HEK293 (cell line): ENCODE data around the gene ZNF664.

Source experiments
- CTCF ChIA-PET: fragments of 350-600 bp; formaldehyde crosslinking; extraction: SDS; loops from one replicate; lab custom pipeline; 2021; ENCODE audit warnings: antibody characterized with exemption; lab: Yijun Ruan, JAX
- POLR2A ChIA-PET: fragments of 300-600 bp; formaldehyde crosslinking; extraction: SDS; loops from one replicate; lab custom pipeline; 2020; ENCODE audit warnings: antibody characterized with exemption, inconsistent platforms; lab: Yijun Ruan, JAX
- H3K27ac ChIP-seq: fragments of 200-500 bp; sonication (Bioruptor generic); 2 replicates; pipeline ENCODE4 v1.5.1; 2014; ENCODE audit warnings: low read depth, low read length, control low read depth, inconsistent platforms; ENCODE audit errors: extremely low read depth
- H3K36me3 ChIP-seq, 2 experiments: fragments of 200-500 bp in 1 of 2; sonication (Bioruptor generic) in 1 of 2; 1 replicate in 1 of 2; 2 replicates in 1 of 2; pipeline ENCODE4 v1.5.1; 2014 to 2017; ENCODE audit warnings: inconsistent platforms in 2 of 2, low read length in 2 of 2; ENCODE audit not compliant: control insufficient read depth in 2 of 2, insufficient read depth in 1 of 2
- H3K4me1 ChIP-seq: fragments of 200-500 bp; sonication (Bioruptor generic); 2 replicates; pipeline ENCODE4 v1.5.1; 2014; ENCODE audit warnings: mild to moderate bottlenecking, low read length, inconsistent platforms; ENCODE audit not compliant: control insufficient read depth, insufficient read depth
- H3K4me3 ChIP-seq: 2 replicates; pipeline ENCODE4 v1.5.1; 2011; ENCODE audit warnings: low read depth, mild to moderate bottlenecking, control low read depth, low read length, moderate library complexity
- H3K9me3 ChIP-seq: fragments of 200-500 bp; sonication (Bioruptor generic); 2 replicates; pipeline ENCODE4 v1.5.1; 2014; ENCODE audit warnings: low read depth, low read length, inconsistent platforms; ENCODE audit not compliant: control insufficient read depth, insufficient read depth
- BCL6B ChIP-seq: fragments of 450-650 bp; formaldehyde crosslinking; IDR thresholded peaks from 2 replicates; pipeline ENCODE4 v1.5.1; 2017; ENCODE audit warnings: missing biosample characterization, missing genetic modification characterization
- MYNN ChIP-seq: fragments of 450-650 bp; formaldehyde crosslinking; IDR thresholded peaks from 2 replicates; pipeline ENCODE4 v1.5.1; 2016; ENCODE audit warnings: missing biosample characterization, missing genetic modification characterization, borderline replicate concordance
- ZBTB8A ChIP-seq: fragments of 450-650 bp; formaldehyde crosslinking; IDR thresholded peaks from 2 replicates; pipeline ENCODE4 v1.5.1; 2016; ENCODE audit warnings: missing biosample characterization, missing genetic modification characterization
- ZNF10 ChIP-seq: fragments of 450-650 bp; formaldehyde crosslinking; IDR thresholded peaks from 2 replicates; pipeline ENCODE4 v1.5.1; 2017; ENCODE audit warnings: missing biosample characterization, missing genetic modification characterization
- ZNF280D ChIP-seq: fragments of 450-650 bp; formaldehyde crosslinking; IDR thresholded peaks from 2 replicates; pipeline ENCODE4 v1.5.1; 2016; ENCODE audit warnings: missing biosample characterization, missing genetic modification characterization
- ZNF48 ChIP-seq: fragments of 450-650 bp; formaldehyde crosslinking; IDR thresholded peaks from 2 replicates; pipeline ENCODE4 v1.5.1; 2016; ENCODE audit warnings: missing biosample characterization, missing genetic modification characterization
- ZNF544 ChIP-seq: fragments of 450-650 bp; formaldehyde crosslinking; IDR thresholded peaks from 2 replicates; pipeline ENCODE4 v1.5.0; 2017; ENCODE audit warnings: missing biosample characterization, missing genetic modification characterization
- ZNF558 ChIP-seq: fragments of 450-650 bp; formaldehyde crosslinking; IDR thresholded peaks from 2 replicates; pipeline ENCODE4 v1.5.1; 2016; ENCODE audit warnings: missing biosample characterization, missing genetic modification characterization
- ZNF792 ChIP-seq: fragments of 450-650 bp; formaldehyde crosslinking; IDR thresholded peaks from 2 replicates; pipeline ENCODE4 v1.5.1; 2016; ENCODE audit warnings: missing biosample characterization, missing genetic modification characterization
- ZNF837 ChIP-seq: fragments of 450-650 bp; formaldehyde crosslinking; IDR thresholded peaks from 2 replicates; pipeline ENCODE4 v1.5.1; 2016; ENCODE audit warnings: missing biosample characterization, missing genetic modification characterization
- TF ChIP-seq, protein P1 (sequence below): fragments of 450-650 bp; formaldehyde crosslinking; IDR thresholded peaks from 2 replicates; pipeline ENCODE4 v1.5.1; 2016; ENCODE audit warnings: missing biosample characterization, missing genetic modification characterization, borderline replicate concordance
- TF ChIP-seq, protein P2 (sequence below): fragments of 450-650 bp; formaldehyde crosslinking; IDR thresholded peaks from 2 replicates; pipeline ENCODE4 v1.5.1; 2016; ENCODE audit warnings: missing biosample characterization, missing genetic modification characterization
- TF ChIP-seq, protein P3 (sequence below): fragments of 450-650 bp; formaldehyde crosslinking; IDR thresholded peaks from 2 replicates; pipeline ENCODE4 v1.5.1; 2017; ENCODE audit warnings: missing biosample characterization, missing genetic modification characterization

The ZNF664 gene

GRCh38 chr12:123960856-123961255, 12.2 kb upstream of the ZNF664 start:
- ChIA-PET POLR2A (no interaction called here), CTCF (interaction anchor here (1.1 to 2.0 kb wide), 2 partner anchors 56 to 72 kb away, joined by 3 to 7 read pairs; no protein-coding TSS in a partner anchor)
- H3K4me1 ChIP-seq = peaks cover 4% of the 10 kb centered on the region; the same call in 1 of the 2 replicates
- no peaks in the 10 kb centered on the region for H3K36me3 ChIP-seq
- H3K27ac ChIP-seq = no peak overlapping the region
- no peak overlapping the region for H3K4me3 ChIP-seq
- no peaks in the 10 kb centered on the region for H3K9me3 ChIP-seq
- no peak for TF ChIP-seq BCL6B (tag by site-specific recombination)
- no peak for TF ChIP-seq ZBTB8A (tag by site-specific recombination)
- TF ChIP-seq, protein P1, sequence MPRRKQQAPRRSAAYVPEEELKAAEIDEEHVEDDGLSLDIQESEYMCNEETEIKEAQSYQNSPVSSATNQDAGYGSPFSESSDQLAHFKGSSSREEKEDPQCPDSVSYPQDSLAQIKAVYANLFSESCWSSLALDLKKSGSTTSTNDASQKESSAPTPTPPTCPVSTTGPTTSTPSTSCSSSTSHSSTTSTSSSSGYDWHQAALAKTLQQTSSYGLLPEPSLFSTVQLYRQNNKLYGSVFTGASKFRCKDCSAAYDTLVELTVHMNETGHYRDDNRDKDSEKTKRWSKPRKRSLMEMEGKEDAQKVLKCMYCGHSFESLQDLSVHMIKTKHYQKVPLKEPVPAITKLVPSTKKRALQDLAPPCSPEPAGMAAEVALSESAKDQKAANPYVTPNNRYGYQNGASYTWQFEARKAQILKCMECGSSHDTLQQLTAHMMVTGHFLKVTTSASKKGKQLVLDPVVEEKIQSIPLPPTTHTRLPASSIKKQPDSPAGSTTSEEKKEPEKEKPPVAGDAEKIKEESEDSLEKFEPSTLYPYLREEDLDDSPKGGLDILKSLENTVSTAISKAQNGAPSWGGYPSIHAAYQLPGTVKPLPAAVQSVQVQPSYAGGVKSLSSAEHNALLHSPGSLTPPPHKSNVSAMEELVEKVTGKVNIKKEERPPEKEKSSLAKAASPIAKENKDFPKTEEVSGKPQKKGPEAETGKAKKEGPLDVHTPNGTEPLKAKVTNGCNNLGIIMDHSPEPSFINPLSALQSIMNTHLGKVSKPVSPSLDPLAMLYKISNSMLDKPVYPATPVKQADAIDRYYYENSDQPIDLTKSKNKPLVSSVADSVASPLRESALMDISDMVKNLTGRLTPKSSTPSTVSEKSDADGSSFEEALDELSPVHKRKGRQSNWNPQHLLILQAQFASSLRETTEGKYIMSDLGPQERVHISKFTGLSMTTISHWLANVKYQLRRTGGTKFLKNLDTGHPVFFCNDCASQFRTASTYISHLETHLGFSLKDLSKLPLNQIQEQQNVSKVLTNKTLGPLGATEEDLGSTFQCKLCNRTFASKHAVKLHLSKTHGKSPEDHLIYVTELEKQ (tag by site-specific recombination) = no peak
- TF ChIP-seq ZNF792 = no peak
- no peak for TF ChIP-seq MYNN (tag by site-specific recombination)
- no peak for TF ChIP-seq ZNF48
- no peak for TF ChIP-seq ZNF544
- TF ChIP-seq ZNF280D (tag by site-specific recombination) = no peak
- TF ChIP-seq ZNF837 = no peak
- no peak for TF ChIP-seq ZNF558
- TF ChIP-seq, protein P2, sequence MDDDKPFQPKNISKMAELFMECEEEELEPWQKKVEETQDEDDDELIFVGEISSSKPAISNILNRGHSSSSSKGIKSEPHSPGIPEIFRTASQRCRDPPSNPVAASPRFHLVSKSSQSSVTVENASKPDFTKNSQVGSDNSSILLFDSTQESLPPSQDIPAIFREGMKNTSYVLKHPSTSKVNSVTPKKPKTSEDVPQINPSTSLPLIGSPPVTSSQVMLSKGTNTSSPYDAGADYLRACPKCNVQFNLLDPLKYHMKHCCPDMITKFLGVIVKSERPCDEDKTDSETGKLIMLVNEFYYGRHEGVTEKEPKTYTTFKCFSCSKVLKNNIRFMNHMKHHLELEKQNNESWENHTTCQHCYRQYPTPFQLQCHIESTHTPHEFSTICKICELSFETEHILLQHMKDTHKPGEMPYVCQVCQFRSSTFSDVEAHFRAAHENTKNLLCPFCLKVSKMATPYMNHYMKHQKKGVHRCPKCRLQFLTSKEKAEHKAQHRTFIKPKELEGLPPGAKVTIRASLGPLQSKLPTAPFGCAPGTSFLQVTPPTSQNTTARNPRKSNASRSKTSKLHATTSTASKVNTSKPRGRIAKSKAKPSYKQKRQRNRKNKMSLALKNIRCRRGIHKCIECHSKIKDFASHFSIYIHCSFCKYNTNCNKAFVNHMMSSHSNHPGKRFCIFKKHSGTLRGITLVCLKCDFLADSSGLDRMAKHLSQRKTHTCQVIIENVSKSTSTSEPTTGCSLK = no peak
- no peak for TF ChIP-seq ZNF10 (tag by site-specific recombination)
- TF ChIP-seq, protein P3, sequence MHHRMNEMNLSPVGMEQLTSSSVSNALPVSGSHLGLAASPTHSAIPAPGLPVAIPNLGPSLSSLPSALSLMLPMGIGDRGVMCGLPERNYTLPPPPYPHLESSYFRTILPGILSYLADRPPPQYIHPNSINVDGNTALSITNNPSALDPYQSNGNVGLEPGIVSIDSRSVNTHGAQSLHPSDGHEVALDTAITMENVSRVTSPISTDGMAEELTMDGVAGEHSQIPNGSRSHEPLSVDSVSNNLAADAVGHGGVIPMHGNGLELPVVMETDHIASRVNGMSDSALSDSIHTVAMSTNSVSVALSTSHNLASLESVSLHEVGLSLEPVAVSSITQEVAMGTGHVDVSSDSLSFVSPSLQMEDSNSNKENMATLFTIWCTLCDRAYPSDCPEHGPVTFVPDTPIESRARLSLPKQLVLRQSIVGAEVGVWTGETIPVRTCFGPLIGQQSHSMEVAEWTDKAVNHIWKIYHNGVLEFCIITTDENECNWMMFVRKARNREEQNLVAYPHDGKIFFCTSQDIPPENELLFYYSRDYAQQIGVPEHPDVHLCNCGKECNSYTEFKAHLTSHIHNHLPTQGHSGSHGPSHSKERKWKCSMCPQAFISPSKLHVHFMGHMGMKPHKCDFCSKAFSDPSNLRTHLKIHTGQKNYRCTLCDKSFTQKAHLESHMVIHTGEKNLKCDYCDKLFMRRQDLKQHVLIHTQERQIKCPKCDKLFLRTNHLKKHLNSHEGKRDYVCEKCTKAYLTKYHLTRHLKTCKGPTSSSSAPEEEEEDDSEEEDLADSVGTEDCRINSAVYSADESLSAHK (tag by site-specific recombination) = no peak
